ENCODE results near the gene ALAD.
"Not testable (repeated sequence)": the region's sequence is repeated elsewhere in the genome, so short reads cannot be mapped to it uniquely, and the experiment has no call there.

Gene ALAD

GRCh38 chr9:113373256-113373655, 27.8 kb downstream of the ALAD start:
- DNase-seq (ENCODE audit: low spot score) = no peak

- DNase-seq (ENCODE audit: low spot score) = no peak
Measured at GRCh38 chr9:113372059-113372458, 29.0 kb downstream of the ALAD start.

GRCh38 chr9:113370806-113371325, 30.2 kb downstream of the ALAD start:
- DNase-seq (ENCODE audit: low spot score) = no peak

- DNase-seq (ENCODE audit: low spot score) = no peak
Measured at GRCh38 chr9:113369855-113370140, 31.3 kb downstream of the ALAD start.

GRCh38 chr9:113368982-113369854, 31.9 kb downstream of the ALAD start:
- DNase-seq (ENCODE audit: low spot score) = no peak

GRCh38 chr9:113368348-113368981, 32.6 kb downstream of the ALAD start:
- DNase-seq (ENCODE audit: low spot score) = no peak

GRCh38 chr9:113365652-113366051, 35.4 kb downstream of the ALAD start:
- not testable (repeated sequence) for DNase-seq (ENCODE audit: low spot score)

- no peak for DNase-seq (ENCODE audit: low spot score)
Measured at GRCh38 chr9:113364951-113365350, 36.1 kb downstream of the ALAD start.

GRCh38 chr9:113363336-113363735, 37.7 kb downstream of the ALAD start:
- no peak for DNase-seq (ENCODE audit: low spot score)

GRCh38 chr9:113361304-113362018, 39.6 kb downstream of the ALAD start:
- DNase-seq (ENCODE audit: low spot score) = peak; percentile 58

- DNase-seq (ENCODE audit: low spot score) = no peak
Measured at GRCh38 chr9:113360242-113360842, 40.7 kb downstream of the ALAD start.

GRCh38 chr9:113359385-113359784, 41.7 kb downstream of the ALAD start:
- DNase-seq (ENCODE audit: low spot score) = no peak

- no peak for DNase-seq (ENCODE audit: low spot score)
Measured at GRCh38 chr9:113356686-113357292, 44.3 kb downstream of the ALAD start.

GRCh38 chr9:113355040-113355596, 46.0 kb downstream of the ALAD start:
- no peak for DNase-seq (ENCODE audit: low spot score)

GRCh38 chr9:113352411-113352810, 48.7 kb downstream of the ALAD start:
- DNase-seq (ENCODE audit: low spot score) = no peak

GRCh38 chr9:113352006-113352405, 49.1 kb downstream of the ALAD start:
- no peak for DNase-seq (ENCODE audit: low spot score)

- no peak for DNase-seq (ENCODE audit: low spot score)
Measured at GRCh38 chr9:113350937-113351336, 50.1 kb downstream of the ALAD start.

- DNase-seq (ENCODE audit: low spot score) = no peak
Measured at GRCh38 chr9:113350107-113350661, 50.9 kb downstream of the ALAD start.

- peak; percentile 55 for DNase-seq (ENCODE audit: low spot score)
Measured at GRCh38 chr9:113349445-113350094, 51.5 kb downstream of the ALAD start, which contains the start of gene BSPRY. BSPRY (plus strand) TSS chr9:113349541; CDS start chr9:113349580, 39 bp downstream.

- DNase-seq (ENCODE audit: low spot score) = no peak
Measured at GRCh38 chr9:113349066-113349444, 52.0 kb downstream of the ALAD start.

GRCh38 chr9:113348437-113348836, 52.6 kb downstream of the ALAD start:
- DNase-seq (ENCODE audit: low spot score) = no peak

All from AG20443 (cell line).